ENCODE data around the gene ZBP1. TPM values are rescaled to one million over a fixed set of nuclear protein-coding genes. Genes with fewer than 3 reads are reported as not detected.

Gene ZBP1
- total and polyA plus RNA-seq, 3 donors from 2014 or later: 0.31 to 0.66 TPM; not detected in 1

GRCh38 chr20:57571782-57572416 lies 48.3 kb downstream of the ZBP1 start:
- no peak for TF ChIP-seq CTCF (IDR thresholded peaks at IDR 0.05)
- TF ChIP-seq POLR2A (IDR thresholded peaks at IDR 0.05): no peak
- no peak for DNase-seq
- no peaks in the 10 kb centered on the region for H3K4me1 ChIP-seq
- no peaks in the 10 kb centered on the region for H3K27me3 ChIP-seq
- H3K9me3 ChIP-seq: no peaks in the 10 kb centered on the region
- H3K4me3 ChIP-seq: no peak overlapping the region
- intact Hi-C loops (cut with DNase I; ENCODE audit: low total_unique reads): no loop called here
- WGBS, 2 donors: 92 to 95% methylated on average over 3 of the region's 3 CpGs
- no peak overlapping the region for H3K27ac ChIP-seq
- no peaks in the 10 kb centered on the region for H3K36me3 ChIP-seq (ENCODE audit: low read depth, missing control alignments)

- TF ChIP-seq CTCF (IDR thresholded peaks at IDR 0.05): no peak
- no peak for TF ChIP-seq POLR2A (IDR thresholded peaks at IDR 0.05)
- Histone ChIP-seq H3K9me3 (no peaks in the 10 kb centered on the region), H3K27ac (no peak overlapping the region), H3K4me3 (no peak overlapping the region), H3K36me3 (ENCODE audit: low read depth, missing control alignments) (no peaks in the 10 kb centered on the region), H3K4me1 (no peaks in the 10 kb centered on the region), H3K27me3 (no peaks in the 10 kb centered on the region)
- no peak for DNase-seq
- intact Hi-C loops (cut with DNase I; ENCODE audit: low total_unique reads): no loop called here
- WGBS, 2 donors: 66 to 68% methylated on average over 8 of the region's 8 CpGs
Observed at GRCh38 chr20:57570920-57571319, 49.3 kb downstream of the ZBP1 start.

GRCh38 chr20:57570145-57570850 lies 49.9 kb downstream of the ZBP1 start:
- H3K9me3 ChIP-seq: no peaks in the 10 kb centered on the region
- H3K4me3 ChIP-seq: no peak overlapping the region
- no peak for DNase-seq
- WGBS, 2 donors: 79 to 80% methylated on average over 20 of the region's 20 CpGs
- H3K27me3 ChIP-seq: no peaks in the 10 kb centered on the region
- H3K27ac ChIP-seq: no peak overlapping the region
- H3K36me3 ChIP-seq (ENCODE audit: low read depth, missing control alignments): no peaks in the 10 kb centered on the region
- TF ChIP-seq POLR2A (IDR thresholded peaks at IDR 0.05) (no peak), CTCF (IDR thresholded peaks at IDR 0.05) (no peak)
- H3K4me1 ChIP-seq: no peaks in the 10 kb centered on the region
- intact Hi-C loops (cut with DNase I; ENCODE audit: low total_unique reads): no loop called here

GRCh38 chr20:57568960-57569359 lies 51.3 kb downstream of the ZBP1 start:
- H3K36me3 ChIP-seq (ENCODE audit: low read depth, missing control alignments): no peaks in the 10 kb centered on the region
- WGBS, 2 donors: 93% methylated on average over 12 of the region's 12 CpGs
- no peak overlapping the region for H3K4me3 ChIP-seq
- H3K27me3 ChIP-seq: no peaks in the 10 kb centered on the region
- H3K27ac ChIP-seq: no peak overlapping the region
- H3K4me1 ChIP-seq: no peaks in the 10 kb centered on the region
- DNase-seq: no peak
- H3K9me3 ChIP-seq: no peaks in the 10 kb centered on the region
- no peak for TF ChIP-seq CTCF (IDR thresholded peaks at IDR 0.05)
- TF ChIP-seq POLR2A (IDR thresholded peaks at IDR 0.05): no peak
- intact Hi-C loops (cut with DNase I; ENCODE audit: low total_unique reads): no loop called here

Measured in testis (tissue), 3 donors.